Transverse colon (tissue), 4 donors: Measurements from ENCODE around the gene JPH2. TPM values are rescaled to one million over a fixed set of nuclear protein-coding genes. Genes with fewer than 3 reads are reported as not detected.
A peak's percentile ranks its signal among the peaks of the same experiment; 100 is the strongest.

ENCODE experiments used
- DNase-seq: peaks from one replicate; pipeline ENCODE4 v3.0.0-alpha.2; 2019
- H3K27ac ChIP-seq, 4 donors: fragments of 200-600 bp; sonication (generic); 2 replicates each; pipeline ENCODE4 v1.5.1; 2016 to 2018; ENCODE audit warnings: inconsistent platforms in 4 of 4
- H3K27me3 ChIP-seq: fragments of 200-600 bp; sonication (generic); 2 replicates; pipeline ENCODE4 v1.5.1; 2017; ENCODE audit warnings: inconsistent platforms
- H3K36me3 ChIP-seq, 4 donors: fragments of 200-600 bp; sonication (generic); 2 replicates each; pipeline ENCODE4 v1.5.1; 2017 to 2019; ENCODE audit warnings: inconsistent platforms in 4 of 4
- H3K4me1 ChIP-seq, 4 donors: fragments of 200-600 bp; sonication (generic); 2 replicates each; pipeline ENCODE4 v1.5.1; 2017 to 2020; ENCODE audit warnings: inconsistent platforms in 4 of 4
- H3K4me3 ChIP-seq, 4 donors: fragments of 200-600 bp; sonication (generic); 1 replicate in 1 of 4; 2 replicates in 3 of 4; pipeline versions ENCODE4 v1.5.1 to v1.6.1; 2017 to 2019; ENCODE audit warnings: inconsistent platforms in 4 of 4
- H3K9me3 ChIP-seq, 2 donors: fragments of 200-600 bp; sonication (generic); 2 replicates each; pipeline ENCODE4 v1.5.1; 2017 to 2019; ENCODE audit warnings: inconsistent platforms in 2 of 2
- EP300 ChIP-seq: sonication (generic); formaldehyde crosslinking; IDR thresholded peaks from one replicate; pipeline ENCODE4 v1.6.1; 2017; ENCODE audit warnings: antibody characterized with exemption, low read depth
- POLR2A ChIP-seq: fragments of 450-650 bp; IDR thresholded peaks from one replicate; pipeline ENCODE4 v1.6.1; 2016; ENCODE audit warnings: antibody characterized with exemption, mild to moderate bottlenecking, moderate library complexity
- POLR2AphosphoS5 ChIP-seq, 3 donors: sonication (generic); formaldehyde crosslinking; IDR thresholded peaks; one replicate each; pipeline ENCODE4 v1.6.1; 2016; ENCODE audit warnings: antibody characterized with exemption in 3 of 3
- WGBS, 2 donors: methylation state at CpG; one replicate each; pipeline ENCODE4 v1.1.5; 2018; ENCODE audit warnings: low coverage in 1 of 2; 5-methylcytosine and 5-hydroxymethylcytosine counted together
- in situ Hi-C, 4 donors: fragments of 200-750 bp; cut with MboI; loops; one replicate each; pipeline versions ENCODE4 v1.15.0 to v1.15.1; 2017; ENCODE audit warnings: low sequenced_read_pairs in 3 of 4, low pct_ligation_motif_present in 1 of 4, low pct_unique_long_range_greater_than_20kb in 1 of 4
- intact Hi-C: fragments of 100-400 bp; cut with DNase I; formaldehyde crosslinking; loops from one replicate; pipeline ENCODE4 v1.15.1; 2023; ENCODE audit warnings: low total_unique reads
- total RNA-seq, 4 donors: library from RNA; depleted of rRNA; stranded (reverse); fragments of >200 nt; gene quantifications; one replicate each; pipeline ENCODE4 v1.1.0, GENCODE V29; 2016
- TF ChIP-seq, protein P1 (sequence below), 5 experiments: fragments of 200-600 bp in 3 of 5; fragments of 450-650 bp in 2 of 5; sonication (generic) in 3 of 5; IDR thresholded peaks; 1 replicate in 2 of 5; 2 replicates in 3 of 5; pipeline ENCODE4 v1.5.1; 2016 to 2017; ENCODE audit warnings: antibody characterized with exemption in 5 of 5, inconsistent platforms in 3 of 5, mild to moderate bottlenecking in 2 of 5, moderate library complexity in 1 of 5

The JPH2 gene
- total RNA-seq, 4 donors from 2014 or later: 9.8 to 216 (median 18.3) TPM

DNA sequence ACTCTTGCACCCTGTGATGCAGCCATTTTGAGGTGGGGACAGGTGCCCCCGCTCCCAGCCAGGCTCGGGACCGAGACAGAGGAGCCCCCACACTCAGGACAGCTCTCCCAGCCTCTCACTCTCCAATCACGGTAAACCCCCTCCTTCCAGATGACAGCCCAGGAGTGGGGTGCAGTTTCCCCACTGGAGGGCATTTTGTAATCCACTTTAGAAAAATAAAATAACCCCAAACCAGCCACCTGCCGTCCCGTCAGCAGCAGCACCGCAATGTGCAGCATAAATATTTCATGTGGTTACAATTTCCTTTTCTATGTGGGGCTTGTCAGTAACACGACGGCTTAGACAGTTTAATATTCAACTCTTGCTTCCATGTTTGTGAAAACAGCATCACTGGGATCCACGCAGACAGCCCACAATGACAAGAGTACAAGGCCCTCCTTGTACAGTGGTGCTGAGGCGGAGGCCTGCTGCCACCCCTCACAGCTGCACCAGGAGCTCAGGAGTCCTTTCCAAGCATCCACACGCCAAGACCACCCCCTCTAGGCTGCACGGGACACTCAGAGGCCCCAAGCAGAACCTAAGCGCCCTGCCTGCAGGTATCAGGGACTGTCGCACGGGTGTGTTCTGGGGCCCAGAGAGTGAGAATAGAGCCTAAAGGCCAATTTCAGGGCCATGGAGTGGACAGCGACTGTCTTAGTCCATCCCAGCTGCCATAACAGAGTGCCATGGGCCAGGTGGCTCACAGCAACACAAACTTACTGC is 116.7 kb downstream of the JPH2 start:
- H3K27me3 ChIP-seq: no peaks in the 10 kb centered on the region
- no peak for DNase-seq
- WGBS, 2 donors: 72 to 83% methylated on average over 3 to 17 of the region's 17 CpGs
- H3K36me3 ChIP-seq: no peaks in the 10 kb centered on the region
- TF ChIP-seq EP300 (no peak), POLR2A (no peak), POLR2AphosphoS5 (IDR thresholded peaks at IDR 0.05) (no peak)
- TF ChIP-seq, protein P1, sequence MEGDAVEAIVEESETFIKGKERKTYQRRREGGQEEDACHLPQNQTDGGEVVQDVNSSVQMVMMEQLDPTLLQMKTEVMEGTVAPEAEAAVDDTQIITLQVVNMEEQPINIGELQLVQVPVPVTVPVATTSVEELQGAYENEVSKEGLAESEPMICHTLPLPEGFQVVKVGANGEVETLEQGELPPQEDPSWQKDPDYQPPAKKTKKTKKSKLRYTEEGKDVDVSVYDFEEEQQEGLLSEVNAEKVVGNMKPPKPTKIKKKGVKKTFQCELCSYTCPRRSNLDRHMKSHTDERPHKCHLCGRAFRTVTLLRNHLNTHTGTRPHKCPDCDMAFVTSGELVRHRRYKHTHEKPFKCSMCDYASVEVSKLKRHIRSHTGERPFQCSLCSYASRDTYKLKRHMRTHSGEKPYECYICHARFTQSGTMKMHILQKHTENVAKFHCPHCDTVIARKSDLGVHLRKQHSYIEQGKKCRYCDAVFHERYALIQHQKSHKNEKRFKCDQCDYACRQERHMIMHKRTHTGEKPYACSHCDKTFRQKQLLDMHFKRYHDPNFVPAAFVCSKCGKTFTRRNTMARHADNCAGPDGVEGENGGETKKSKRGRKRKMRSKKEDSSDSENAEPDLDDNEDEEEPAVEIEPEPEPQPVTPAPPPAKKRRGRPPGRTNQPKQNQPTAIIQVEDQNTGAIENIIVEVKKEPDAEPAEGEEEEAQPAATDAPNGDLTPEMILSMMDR (IDR thresholded peaks at IDR 0.05): no peak
- no peak overlapping the region for H3K4me3 ChIP-seq
- peak overlapping the region; percentile 9 to 50 (median 30) for H3K27ac ChIP-seq
- intact Hi-C loops: loop anchor here (10.0 kb wide), 1 partner anchor 86 kb away; no protein-coding TSS in a partner anchor
- in situ Hi-C loops: no loop called here
- no peaks in the 10 kb centered on the region for H3K4me1 ChIP-seq
- no peaks in the 10 kb centered on the region for H3K9me3 ChIP-seq

DNA sequence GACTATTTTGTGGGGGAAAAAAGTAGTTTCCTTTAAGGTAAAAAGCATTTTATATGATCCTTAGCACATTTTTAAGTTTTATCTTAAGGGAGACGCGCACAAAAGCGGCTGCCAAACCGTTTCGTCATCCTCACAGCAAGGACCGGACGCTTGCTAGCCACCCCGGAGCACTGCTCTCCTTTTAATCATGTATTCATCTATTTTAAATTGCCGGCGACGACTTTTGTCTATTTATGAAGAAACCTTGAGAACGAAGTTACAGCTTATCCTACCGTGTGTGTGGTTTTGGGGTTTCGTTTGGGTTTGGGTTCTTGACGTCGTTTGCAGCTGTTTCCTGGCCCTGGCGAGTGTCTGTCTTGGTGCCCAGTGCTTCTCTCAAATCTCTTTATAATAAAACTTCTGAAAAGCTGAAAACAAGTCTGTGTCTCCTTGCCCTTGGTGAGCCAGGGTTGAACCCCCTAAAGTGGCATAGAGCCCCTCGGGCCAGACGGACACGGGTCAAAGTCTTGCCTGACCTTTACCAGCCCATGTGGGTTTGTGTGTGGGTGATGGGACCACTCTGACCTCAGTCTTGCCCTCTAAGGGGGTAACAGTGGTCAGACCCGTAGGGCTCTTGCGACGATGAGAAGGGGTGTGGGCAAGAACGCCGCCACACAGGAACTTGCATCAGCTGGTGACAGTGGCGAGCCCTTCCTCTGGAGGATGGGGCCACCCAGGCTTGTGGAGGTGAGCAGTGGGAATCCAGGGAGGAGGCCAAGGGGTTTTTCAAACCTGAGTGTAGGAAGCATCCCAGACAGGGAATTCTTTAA is 117.6 kb downstream of the JPH2 start:
- TF ChIP-seq POLR2A (no peak), POLR2AphosphoS5 (IDR thresholded peaks at IDR 0.05) (no peak), EP300 (no peak)
- TF ChIP-seq, protein P1 (IDR thresholded peaks at IDR 0.05): no peak
- Histone ChIP-seq H3K9me3 (no peaks in the 10 kb centered on the region), H3K27ac (peak overlapping the region; percentile 7 to 58 (median 43)), H3K27me3 (no peaks in the 10 kb centered on the region), H3K4me3 (no peak overlapping the region), H3K36me3 (no peaks in the 10 kb centered on the region), H3K4me1 (no peaks in the 10 kb centered on the region)
- intact Hi-C loops: loop anchor here (10.0 kb wide), 1 partner anchor 85 kb away; no protein-coding TSS in a partner anchor
- in situ Hi-C loops: no loop called here
- WGBS, 2 donors: 67 to 83% methylated on average over 16 to 26 of the region's 26 CpGs
- DNase-seq: peak; percentile 59

DNA sequence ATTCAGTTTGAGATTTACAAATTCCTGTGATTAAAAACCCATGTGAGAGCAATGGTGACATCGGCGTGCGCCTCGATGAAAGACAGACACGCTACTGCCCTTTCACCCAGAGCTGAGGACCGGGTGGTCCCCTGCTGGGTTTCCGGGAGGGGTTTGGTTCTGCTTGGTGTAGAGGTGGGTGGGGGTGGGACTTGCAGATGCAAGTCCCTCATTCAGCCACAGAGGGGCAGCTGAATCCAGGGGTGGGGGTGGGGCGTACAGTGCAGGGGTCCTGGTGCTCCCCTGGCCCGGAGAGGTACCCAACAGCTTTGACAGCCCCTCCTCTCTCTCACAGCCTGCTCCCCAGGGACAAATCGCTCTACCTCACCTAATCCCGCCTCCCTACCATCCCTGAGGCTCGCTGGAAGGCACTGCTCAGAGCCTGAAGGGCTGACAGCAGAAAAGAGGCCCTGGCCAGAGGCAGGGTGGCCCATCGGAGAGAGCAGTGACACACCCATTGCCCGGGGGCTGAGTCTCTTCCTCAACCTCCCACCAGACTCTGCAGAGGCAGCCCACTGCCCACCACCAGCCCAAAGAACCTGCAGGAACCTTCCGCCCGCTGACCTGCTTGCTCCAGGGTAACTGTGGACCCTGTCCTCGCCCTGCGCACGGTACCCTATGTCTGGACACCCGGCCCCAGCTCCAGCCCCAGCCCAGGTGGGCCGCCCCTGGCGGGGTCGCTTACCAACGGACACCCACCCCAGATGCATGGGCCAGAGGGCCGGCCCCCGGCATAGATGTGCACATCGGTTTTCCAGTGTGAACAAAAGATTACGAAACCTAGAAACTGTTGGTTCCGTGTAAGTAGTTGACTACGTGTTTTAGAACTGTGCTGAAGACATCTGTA is 118.4 kb downstream of the JPH2 start:
- intact Hi-C loops (no loop called here), in situ Hi-C loops (no loop called here)
- H3K4me1 ChIP-seq: no peaks in the 10 kb centered on the region
- TF ChIP-seq POLR2A: no peak
- no peak for TF ChIP-seq EP300
- TF ChIP-seq, protein P1 (IDR thresholded peaks at IDR 0.05): no peak
- TF ChIP-seq POLR2AphosphoS5 (IDR thresholded peaks at IDR 0.05): no peak
- DNase-seq: no peak
- WGBS, 2 donors: 82% methylated on average over 30 of the region's 30 CpGs; no CpG with 5 or more reads in 1 of the 2 donors
- H3K36me3 ChIP-seq: no peaks in the 10 kb centered on the region
- no peak overlapping the region for H3K4me3 ChIP-seq
- no peaks in the 10 kb centered on the region for H3K27me3 ChIP-seq
- H3K27ac ChIP-seq: peak overlapping the region; percentile 7 to 58 (median 43)
- H3K9me3 ChIP-seq: no peaks in the 10 kb centered on the region
